ENCODE results near the gene RFC4.

DNA sequence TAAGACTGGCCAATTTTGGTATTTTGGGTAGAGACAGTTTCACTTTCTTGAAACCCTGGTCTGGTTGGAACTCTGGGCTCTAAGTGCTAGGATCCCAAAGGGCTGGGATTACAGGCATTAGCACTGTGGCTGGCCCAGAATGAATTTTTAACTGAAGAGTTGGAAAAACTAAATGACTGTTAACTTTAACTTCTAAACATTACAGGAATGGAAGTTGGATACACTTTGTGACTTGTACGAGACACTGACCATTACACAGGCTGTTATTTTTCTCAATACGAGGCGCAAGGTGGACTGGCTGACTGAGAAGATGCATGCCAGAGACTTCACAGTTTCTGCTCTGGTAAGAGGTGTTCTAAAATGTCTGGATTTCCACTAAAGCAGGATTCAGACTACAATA is 19.4 kb downstream of the RFC4 start:
- TF ChIP-seq, protein P1, sequence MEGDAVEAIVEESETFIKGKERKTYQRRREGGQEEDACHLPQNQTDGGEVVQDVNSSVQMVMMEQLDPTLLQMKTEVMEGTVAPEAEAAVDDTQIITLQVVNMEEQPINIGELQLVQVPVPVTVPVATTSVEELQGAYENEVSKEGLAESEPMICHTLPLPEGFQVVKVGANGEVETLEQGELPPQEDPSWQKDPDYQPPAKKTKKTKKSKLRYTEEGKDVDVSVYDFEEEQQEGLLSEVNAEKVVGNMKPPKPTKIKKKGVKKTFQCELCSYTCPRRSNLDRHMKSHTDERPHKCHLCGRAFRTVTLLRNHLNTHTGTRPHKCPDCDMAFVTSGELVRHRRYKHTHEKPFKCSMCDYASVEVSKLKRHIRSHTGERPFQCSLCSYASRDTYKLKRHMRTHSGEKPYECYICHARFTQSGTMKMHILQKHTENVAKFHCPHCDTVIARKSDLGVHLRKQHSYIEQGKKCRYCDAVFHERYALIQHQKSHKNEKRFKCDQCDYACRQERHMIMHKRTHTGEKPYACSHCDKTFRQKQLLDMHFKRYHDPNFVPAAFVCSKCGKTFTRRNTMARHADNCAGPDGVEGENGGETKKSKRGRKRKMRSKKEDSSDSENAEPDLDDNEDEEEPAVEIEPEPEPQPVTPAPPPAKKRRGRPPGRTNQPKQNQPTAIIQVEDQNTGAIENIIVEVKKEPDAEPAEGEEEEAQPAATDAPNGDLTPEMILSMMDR (IDR thresholded peaks at IDR 0.05; ENCODE audit: low read length), result no peak
- TF ChIP-seq EZH2 (IDR thresholded peaks at IDR 0.05; ENCODE audit: borderline replicate concordance, low read length), result no peak

Data from OCI-LY1 (cell line).